GM04503 (cell line): Measurements from ENCODE around the gene CES5A.
"Not testable (repeated sequence)": the region's sequence is repeated elsewhere in the genome, so short reads cannot be mapped to it uniquely, and the experiment has no call there.

Experiments
- DNase-seq: peaks from one replicate; pipeline ENCODE4 v3.0.0-alpha.2; 2012; ENCODE audit warnings: low read depth

The CES5A gene, protein sequence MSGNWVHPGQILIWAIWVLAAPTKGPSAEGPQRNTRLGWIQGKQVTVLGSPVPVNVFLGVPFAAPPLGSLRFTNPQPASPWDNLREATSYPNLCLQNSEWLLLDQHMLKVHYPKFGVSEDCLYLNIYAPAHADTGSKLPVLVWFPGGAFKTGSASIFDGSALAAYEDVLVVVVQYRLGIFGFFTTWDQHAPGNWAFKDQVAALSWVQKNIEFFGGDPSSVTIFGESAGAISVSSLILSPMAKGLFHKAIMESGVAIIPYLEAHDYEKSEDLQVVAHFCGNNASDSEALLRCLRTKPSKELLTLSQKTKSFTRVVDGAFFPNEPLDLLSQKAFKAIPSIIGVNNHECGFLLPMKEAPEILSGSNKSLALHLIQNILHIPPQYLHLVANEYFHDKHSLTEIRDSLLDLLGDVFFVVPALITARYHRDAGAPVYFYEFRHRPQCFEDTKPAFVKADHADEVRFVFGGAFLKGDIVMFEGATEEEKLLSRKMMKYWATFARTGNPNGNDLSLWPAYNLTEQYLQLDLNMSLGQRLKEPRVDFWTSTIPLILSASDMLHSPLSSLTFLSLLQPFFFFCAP

DNA sequence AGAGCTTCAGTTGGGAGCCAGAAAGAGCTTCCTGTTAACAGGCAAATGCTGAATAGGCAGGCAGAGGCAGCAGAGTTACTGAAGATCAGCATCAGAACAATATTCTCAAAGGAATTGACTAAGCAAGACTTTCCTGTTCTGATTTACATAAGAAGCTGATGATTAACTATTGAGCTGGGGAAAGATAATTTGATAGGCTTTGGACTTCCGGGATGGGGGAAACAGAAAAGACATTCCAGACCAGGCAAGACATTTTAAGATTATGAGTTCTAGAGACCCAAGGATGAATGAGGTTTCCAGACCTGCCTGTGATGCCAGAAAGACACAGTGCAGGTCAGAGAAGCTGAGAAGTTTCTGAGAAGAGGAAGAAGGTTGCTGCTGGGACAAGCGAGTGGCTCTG is at the start of gene CES5A:
CES5A (minus strand) TSS at position 101 of the 400 bp plus-strand sequence. CDS start 152 bp downstream, outside the sequence.
- DNase-seq = no peak

- DNase-seq = no peak
Measured at GRCh38 chr16:55922662-55923061, 47.5 kb upstream of the CES5A start.

DNA sequence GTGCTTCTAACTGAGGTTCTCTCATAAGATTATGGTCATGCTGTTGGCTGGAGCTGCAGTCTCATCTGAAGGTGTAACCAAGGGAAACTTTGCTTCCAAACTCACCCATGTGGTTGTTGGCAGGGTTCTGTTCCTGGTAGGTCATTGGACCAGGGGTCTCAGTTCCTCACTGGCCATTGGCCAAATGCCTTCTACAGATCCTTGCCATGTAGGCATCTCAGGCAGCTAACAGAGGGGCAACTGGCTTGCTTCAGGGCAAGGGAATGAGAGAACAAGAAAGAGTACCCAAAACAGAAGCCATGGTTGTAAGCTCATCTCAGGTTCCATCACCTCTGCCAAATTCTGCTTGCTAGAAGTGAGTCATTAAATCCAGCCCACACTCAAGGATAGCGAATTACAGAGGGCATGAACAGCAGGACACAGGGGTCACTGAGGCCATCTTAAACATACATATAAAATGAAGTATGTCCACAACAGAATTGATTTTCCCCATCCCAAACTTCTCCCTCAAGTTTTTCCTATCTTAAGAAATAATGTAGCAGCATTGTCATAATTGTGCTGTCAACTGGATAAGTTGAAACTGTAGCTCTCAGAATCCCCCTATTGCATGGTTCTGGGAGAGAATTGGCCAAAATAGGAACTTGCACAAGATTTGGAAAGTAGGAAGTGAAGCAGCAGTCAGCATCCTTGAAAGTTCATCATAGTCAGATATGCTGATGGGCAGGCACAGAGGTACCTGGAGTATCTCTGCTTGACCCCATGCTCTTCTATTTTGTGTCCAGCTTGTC is 42.4 kb upstream of the CES5A start:
- DNase-seq = no peak

DNA sequence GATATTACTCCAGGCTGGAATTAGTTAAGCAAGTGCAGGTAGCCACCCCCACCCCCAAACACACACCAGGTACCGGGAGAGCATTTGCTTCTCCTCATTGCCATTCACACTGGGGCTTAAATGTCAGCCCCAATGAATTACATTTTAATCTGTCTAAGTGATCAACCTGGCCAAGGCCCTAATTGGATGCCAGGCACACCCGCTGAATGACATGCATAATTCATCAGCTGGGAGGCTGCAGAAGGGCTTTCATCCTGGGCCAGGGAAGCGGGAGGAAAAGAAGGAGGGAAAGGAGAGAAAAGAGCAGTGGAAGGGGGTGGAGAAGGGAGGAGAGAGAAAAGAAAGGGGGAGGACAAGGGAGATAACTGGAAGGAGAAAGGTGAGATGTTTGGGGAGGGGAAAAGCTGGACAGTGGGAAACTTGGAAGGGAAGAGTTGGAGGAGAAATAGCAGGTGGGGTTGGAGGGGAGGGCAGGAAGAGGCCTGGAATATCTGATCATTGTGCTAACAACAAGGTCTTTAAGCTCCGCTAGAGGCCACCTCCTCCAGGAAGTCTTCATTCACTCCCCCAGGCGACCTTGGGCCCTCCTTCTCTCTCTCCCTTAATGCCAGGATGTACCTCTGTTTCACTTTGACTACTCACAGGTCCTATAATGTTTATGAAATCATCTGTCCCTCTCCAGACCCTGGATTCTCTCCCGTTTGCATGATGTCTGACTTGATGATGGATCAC is 40.1 kb upstream of the CES5A start:
- DNase-seq = no peak

GRCh38 chr16:55914383-55914782 is 39.2 kb upstream of the CES5A start:
- DNase-seq = no peak

DNA sequence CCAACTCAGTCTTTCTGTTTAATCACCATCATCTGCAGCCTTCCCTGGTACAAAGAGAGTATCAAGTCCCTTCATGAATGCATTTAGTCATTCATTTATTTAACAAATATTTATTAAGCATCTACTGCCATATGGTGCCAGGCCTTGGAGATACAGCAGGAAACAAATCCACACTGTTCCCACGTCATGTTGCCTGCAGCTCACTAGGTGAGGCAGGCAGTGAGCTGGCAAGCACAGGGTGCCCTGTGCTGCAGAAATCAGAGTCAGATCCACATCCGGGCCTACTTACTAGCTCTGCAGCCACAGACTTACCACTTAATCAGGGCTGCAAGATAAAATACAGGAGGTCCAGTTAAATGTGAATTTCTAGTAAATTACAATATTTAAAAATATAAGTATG is 38.5 kb upstream of the CES5A start:
- no peak for DNase-seq

- not testable (repeated sequence) for DNase-seq
Measured at GRCh38 chr16:55913121-55913520, 37.9 kb upstream of the CES5A start.

GRCh38 chr16:55912022-55912421 is 36.8 kb upstream of the CES5A start:
- DNase-seq = no peak

- no peak for DNase-seq
Measured at GRCh38 chr16:55911616-55912015, 36.4 kb upstream of the CES5A start.

DNA sequence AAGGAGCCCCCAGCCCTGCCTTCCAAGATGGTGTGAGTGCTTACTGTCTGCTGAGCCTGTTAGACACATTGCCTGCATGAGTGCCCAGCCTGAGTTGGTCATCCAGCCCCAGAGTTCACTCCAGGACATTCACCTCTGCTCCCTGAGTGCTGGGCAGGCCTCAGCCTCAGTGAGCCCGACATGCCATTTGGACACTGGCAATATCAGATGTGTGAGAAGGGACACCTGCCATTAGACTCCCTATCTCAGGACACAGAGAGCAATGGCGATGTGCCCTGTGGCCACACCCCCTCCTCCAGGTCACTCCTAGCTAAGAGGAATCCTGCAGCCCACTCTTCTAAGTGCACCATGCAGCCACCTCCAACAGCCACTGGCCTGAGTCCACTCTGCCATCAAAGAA is 34.7 kb upstream of the CES5A start:
- no peak for DNase-seq

DNA sequence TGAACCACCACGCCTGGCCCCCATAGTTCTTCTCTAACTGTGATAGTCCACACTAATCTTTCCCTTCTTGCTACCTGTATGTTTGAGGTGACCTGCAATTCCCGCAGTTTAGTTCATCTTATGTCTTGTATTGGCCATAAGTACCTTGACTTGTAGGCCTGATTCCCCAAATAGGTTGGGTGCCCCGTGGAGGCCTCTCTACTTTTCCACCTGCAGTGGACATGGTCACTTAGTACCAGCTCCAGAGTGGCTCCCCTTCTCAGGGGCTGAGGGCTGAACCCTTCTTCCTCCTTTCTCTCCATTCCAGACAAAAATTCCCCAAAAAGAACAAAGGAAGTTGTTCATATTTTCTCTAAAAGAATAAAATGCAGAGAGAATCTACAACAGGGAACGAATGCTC is 33.5 kb upstream of the CES5A start:
- no peak for DNase-seq

GRCh38 chr16:55907661-55908060 is 32.5 kb upstream of the CES5A start:
- no peak for DNase-seq

DNA sequence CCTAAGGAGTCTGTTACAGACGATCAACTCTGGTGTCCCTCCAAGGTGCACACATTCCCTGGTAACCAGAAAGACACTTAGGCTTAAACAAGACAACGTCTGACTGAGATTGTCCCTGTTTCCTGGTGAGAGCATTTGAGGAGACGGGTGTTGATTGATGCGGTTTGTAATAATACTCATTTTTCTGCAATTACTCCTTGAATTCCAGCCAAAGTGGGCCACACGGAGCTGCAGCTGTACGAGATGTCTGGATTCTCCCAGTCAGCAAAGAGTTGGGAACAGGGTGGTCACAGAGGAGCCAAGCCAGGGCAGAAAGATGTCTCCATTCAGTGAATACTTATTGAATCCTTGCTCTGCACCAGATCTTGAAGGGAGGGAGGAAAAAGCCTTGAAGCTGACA is 30.9 kb upstream of the CES5A start:
- no peak for DNase-seq

- DNase-seq = no peak
Measured at GRCh38 chr16:55905651-55906050, 30.5 kb upstream of the CES5A start.

GRCh38 chr16:55901566-55902217 is 26.5 kb upstream of the CES5A start:
- no peak for DNase-seq

- DNase-seq = no peak
Measured at GRCh38 chr16:55900616-55901393, 25.6 kb upstream of the CES5A start.

- no peak for DNase-seq
Measured at GRCh38 chr16:55899857-55900256, 24.7 kb upstream of the CES5A start.

DNA sequence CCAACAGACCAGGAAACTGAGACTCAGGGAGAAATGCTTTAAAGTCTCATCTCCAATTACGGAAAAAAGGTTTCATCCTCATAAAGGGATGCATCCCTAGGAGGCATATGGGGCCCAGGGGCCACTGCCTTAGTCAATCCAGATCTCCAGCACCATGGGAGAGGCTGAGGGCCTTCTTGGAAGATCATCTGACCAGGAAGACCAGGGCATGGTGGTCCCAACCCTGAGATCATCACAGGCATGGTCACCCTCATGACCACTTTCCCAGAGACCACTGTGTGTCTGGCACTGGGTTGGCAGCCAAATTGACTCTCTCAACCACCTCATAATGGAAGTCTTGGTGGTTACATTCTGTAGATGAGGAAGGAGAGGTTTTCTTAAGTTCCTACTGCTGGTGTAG is 23.4 kb upstream of the CES5A start:
- no peak for DNase-seq

- DNase-seq = no peak
Measured at GRCh38 chr16:55892821-55893220, 17.6 kb upstream of the CES5A start.

GRCh38 chr16:55889518-55889917 is 14.3 kb upstream of the CES5A start:
- DNase-seq = no peak

GRCh38 chr16:55888546-55888945 is 13.4 kb upstream of the CES5A start:
- DNase-seq = no peak
